Measurements from ENCODE around the gene DHX9.

- TF ChIP-seq, protein P1, sequence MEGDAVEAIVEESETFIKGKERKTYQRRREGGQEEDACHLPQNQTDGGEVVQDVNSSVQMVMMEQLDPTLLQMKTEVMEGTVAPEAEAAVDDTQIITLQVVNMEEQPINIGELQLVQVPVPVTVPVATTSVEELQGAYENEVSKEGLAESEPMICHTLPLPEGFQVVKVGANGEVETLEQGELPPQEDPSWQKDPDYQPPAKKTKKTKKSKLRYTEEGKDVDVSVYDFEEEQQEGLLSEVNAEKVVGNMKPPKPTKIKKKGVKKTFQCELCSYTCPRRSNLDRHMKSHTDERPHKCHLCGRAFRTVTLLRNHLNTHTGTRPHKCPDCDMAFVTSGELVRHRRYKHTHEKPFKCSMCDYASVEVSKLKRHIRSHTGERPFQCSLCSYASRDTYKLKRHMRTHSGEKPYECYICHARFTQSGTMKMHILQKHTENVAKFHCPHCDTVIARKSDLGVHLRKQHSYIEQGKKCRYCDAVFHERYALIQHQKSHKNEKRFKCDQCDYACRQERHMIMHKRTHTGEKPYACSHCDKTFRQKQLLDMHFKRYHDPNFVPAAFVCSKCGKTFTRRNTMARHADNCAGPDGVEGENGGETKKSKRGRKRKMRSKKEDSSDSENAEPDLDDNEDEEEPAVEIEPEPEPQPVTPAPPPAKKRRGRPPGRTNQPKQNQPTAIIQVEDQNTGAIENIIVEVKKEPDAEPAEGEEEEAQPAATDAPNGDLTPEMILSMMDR (IDR thresholded peaks at IDR 0.05): no peak
- TF ChIP-seq POLR2A (IDR thresholded peaks at IDR 0.05): no peak
These were observed 33.7 kb downstream of the DHX9 start for GRCh38 chr1:182872881-182873280.

Measured in thyroid gland (tissue), 4 donors.